ENCODE data around the gene TMEM139. TPM values are rescaled to one million over a fixed set of nuclear protein-coding genes. Genes with fewer than 3 reads are reported as not detected.

Gene TMEM139
- total RNA-seq, 1 experiment from 2014 or later = 48.4 TPM

DNA sequence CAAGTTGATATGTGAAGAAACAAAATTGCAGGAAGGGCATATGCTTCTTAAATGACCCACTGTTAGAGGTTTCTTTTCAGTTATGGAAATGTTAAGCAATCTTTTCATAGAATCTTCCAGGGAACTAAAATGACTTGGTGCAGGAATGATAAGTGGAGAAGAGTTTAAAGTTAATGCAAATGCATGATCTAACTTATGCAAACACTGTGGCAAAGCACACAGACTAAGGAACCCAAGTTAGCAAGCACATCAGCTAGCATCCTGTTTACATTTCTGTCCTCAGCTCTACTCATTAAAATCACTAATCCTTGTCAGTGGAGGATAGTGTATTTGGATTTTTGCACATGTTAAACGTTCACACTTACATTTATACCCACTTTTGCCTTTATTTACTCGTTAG lies 40.5 kb downstream of the TMEM139 start:
- Mint-ChIP-seq H3K4me3 (ENCODE audit: low read depth, unreplicated experiment) (no peak overlapping the region), H3K36me3 (ENCODE audit: insufficient read depth, unreplicated experiment) (no peaks in the 10 kb centered on the region), H3K9me3 (ENCODE audit: low read depth, unreplicated experiment) (no peaks in the 10 kb centered on the region), H3K27ac (ENCODE audit: unreplicated experiment) (no peak overlapping the region), H3K27me3 (ENCODE audit: unreplicated experiment) (no peaks in the 10 kb centered on the region), H3K4me1 (ENCODE audit: low read depth, unreplicated experiment) (peaks cover 44% of the 10 kb centered on the region)
- intact Hi-C loops (cut with micrococcal nuclease; ENCODE audit: unreplicated experiment) = no loop called here
- BruUV-seq (replicated peaks) = no TSS peak
- no peak for DNase-seq
- CTCF ChIA-PET = interaction anchor here (1.0 kb wide), 1 partner anchor 55 kb away, joined by 5 read pairs; no protein-coding TSS in a partner anchor
- no peak for TF ChIP-seq CTCF (IDR thresholded peaks at IDR 0.05; ENCODE audit: unreplicated experiment)

DNA sequence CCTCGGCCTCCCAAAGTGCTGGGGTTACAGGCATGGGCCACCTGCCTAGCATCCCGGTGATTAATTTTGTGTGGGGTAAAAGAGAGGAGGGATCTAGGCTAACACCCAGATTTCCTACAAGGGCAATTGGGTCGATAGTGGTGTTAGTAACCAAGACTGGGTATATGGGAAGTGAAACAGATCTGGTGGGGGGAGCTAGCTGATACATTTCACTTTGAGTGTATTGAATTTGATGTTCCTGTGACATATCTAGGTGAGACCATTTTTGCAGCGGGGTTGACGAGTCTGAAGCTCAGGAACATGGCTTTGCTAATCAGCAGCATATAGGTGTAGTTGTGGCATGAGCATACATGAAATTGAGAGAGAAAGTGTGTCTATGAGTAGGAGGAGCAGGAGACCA lies 43.1 kb downstream of the TMEM139 start:
- Mint-ChIP-seq H3K9me3 (ENCODE audit: low read depth, unreplicated experiment) (no peaks in the 10 kb centered on the region), H3K4me1 (ENCODE audit: low read depth, unreplicated experiment) (peaks cover 45% of the 10 kb centered on the region), H3K27me3 (ENCODE audit: unreplicated experiment) (no peaks in the 10 kb centered on the region), H3K36me3 (ENCODE audit: insufficient read depth, unreplicated experiment) (no peaks in the 10 kb centered on the region), H3K4me3 (ENCODE audit: low read depth, unreplicated experiment) (no peak overlapping the region), H3K27ac (ENCODE audit: unreplicated experiment) (peak overlapping the region; percentile 58)
- TF ChIP-seq CTCF (IDR thresholded peaks at IDR 0.05; ENCODE audit: unreplicated experiment) = no peak
- intact Hi-C loops (cut with micrococcal nuclease; ENCODE audit: unreplicated experiment) = no loop called here
- no peak for DNase-seq
- no TSS peak for BruUV-seq (replicated peaks)
- CTCF ChIA-PET = no interaction called here

GRCh38 chr7:143329471-143330170 lies 44.9 kb downstream of the TMEM139 start:
- no TSS peak for BruUV-seq (replicated peaks)
- DNase-seq = no peak
- Mint-ChIP-seq H3K36me3 (ENCODE audit: insufficient read depth, unreplicated experiment) (no peaks in the 10 kb centered on the region), H3K9me3 (ENCODE audit: low read depth, unreplicated experiment) (no peaks in the 10 kb centered on the region), H3K4me1 (ENCODE audit: low read depth, unreplicated experiment) (peaks cover 44% of the 10 kb centered on the region), H3K27me3 (ENCODE audit: unreplicated experiment) (no peaks in the 10 kb centered on the region), H3K4me3 (ENCODE audit: low read depth, unreplicated experiment) (no peak overlapping the region), H3K27ac (ENCODE audit: unreplicated experiment) (no peak overlapping the region)
- intact Hi-C loops (cut with micrococcal nuclease; ENCODE audit: unreplicated experiment) = loop anchor here (2.0 to 5.0 kb wide), 2 partner anchors 38 to 51 kb away; partner anchors contain the start of gene ZYX
- CTCF ChIA-PET = no interaction called here
- TF ChIP-seq CTCF (IDR thresholded peaks at IDR 0.05; ENCODE audit: unreplicated experiment) = no peak

DNA sequence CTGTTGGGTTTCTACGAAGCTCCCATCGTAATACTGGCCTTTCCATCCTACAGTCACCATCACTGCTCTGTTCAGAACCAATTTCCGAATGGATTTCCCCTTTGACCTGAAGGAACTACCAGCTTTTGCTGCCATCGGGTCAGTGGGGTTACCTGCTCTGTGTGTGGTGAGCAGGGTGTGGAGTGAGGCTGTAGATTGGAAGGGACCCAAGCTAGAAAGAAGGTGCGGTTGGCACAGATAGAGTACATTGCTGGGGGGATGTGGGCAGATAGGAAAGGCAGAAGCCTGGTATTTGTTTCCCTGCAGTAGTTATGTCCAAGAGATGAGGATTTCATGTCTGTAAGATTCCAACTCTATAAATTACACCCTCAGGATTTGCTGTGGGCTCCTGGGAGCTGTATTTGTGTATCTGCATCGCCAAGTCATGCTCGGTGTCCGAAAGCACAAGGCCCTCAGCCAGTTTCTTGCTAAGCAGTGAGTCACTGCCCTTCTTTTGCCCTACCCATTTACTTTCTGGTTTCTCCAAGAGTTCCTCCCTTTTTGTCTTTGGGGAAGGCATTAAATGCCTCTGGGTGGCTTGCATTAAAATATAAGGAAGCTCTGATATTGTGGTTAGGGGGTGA lies 46.5 kb downstream of the TMEM139 start:
- Mint-ChIP-seq H3K36me3 (ENCODE audit: insufficient read depth, unreplicated experiment) (no peaks in the 10 kb centered on the region), H3K27me3 (ENCODE audit: unreplicated experiment) (no peaks in the 10 kb centered on the region), H3K27ac (ENCODE audit: unreplicated experiment) (peak overlapping the region; percentile 6), H3K9me3 (ENCODE audit: low read depth, unreplicated experiment) (no peaks in the 10 kb centered on the region), H3K4me1 (ENCODE audit: low read depth, unreplicated experiment) (peaks cover 45% of the 10 kb centered on the region), H3K4me3 (ENCODE audit: low read depth, unreplicated experiment) (no peak overlapping the region)
- DNase-seq = peak; percentile 59
- CTCF ChIA-PET = interaction anchor here (0.6 to 1.6 kb wide), 5 partner anchors 9 to 91 kb away, joined by 3 to 6 read pairs (median 3); no protein-coding TSS in a partner anchor
- TF ChIP-seq CTCF (IDR thresholded peaks at IDR 0.05; ENCODE audit: unreplicated experiment) = no peak
- intact Hi-C loops (cut with micrococcal nuclease; ENCODE audit: unreplicated experiment) = loop anchor here (2.0 to 5.0 kb wide), 2 partner anchors 36 to 50 kb away; partner anchors contain the start of gene ZYX
- no TSS peak for BruUV-seq (replicated peaks)
